SH-SY5Y (cell line): ENCODE data around the gene UCN2.

ENCODE experiments used
- GATA2 ChIP-seq: IDR thresholded peaks from 2 replicates; pipeline ENCODE4 v1.6.1; 2011; ENCODE audit warnings: mild to moderate bottlenecking, low read depth, low read length
- GATA3 ChIP-seq: IDR thresholded peaks from 2 replicates; pipeline ENCODE4 v1.6.1; 2011; ENCODE audit warnings: low read depth, mild to moderate bottlenecking, low read length, moderate library complexity

The UCN2 gene, protein sequence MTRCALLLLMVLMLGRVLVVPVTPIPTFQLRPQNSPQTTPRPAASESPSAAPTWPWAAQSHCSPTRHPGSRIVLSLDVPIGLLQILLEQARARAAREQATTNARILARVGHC

DNA sequence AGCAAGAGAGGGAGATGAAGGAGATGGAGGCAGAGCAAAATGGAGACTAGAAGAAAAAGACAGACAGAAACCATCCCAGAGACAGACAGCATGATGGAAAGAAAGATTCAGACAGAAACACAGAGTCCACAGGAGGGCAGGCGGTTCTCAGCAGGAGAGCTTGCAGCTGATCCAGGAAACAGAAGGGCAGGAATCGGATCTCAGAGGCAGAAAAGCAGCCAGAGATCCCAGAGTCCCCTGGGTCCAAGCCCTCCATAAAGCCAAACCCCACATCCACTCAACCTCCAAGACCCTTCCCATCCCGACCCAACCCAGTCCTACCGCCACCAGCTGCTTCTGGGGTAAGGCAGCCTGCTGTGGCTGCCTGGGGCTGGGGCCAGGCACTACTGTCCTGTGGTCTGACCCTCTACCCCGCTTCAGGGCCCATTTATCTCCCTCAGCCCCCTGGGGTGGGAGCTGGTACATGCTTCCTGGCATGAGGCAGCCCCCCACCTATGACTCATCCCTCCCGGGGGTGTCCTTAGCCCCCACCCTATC, at the start of gene UCN2:
Gene UCN2 (minus strand): TSS at position 400 of the 537 bp plus-strand sequence. CDS start 657 bp downstream, outside the sequence.
- TF ChIP-seq GATA3 (no peak), GATA2 (no peak)

DNA sequence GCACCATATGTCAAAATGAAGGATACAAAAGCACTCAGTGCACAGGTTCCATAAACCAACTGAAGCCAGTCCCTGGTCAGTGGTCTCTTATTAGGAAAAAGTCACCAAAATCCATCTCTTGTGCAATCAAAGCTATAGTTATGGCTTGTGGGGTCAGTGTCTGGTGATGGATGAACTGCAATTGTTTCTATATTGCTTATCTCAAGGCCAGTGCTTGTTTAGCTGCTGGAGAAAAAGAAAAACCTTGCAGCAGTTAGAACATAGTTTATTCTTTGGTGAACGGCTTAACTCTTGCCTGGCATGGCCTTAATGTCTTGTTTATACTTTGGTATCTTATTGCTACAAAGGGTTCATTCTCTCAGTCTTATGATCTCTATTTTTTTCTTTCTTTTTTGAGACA, 48.7 kb upstream of the UCN2 start:
- TF ChIP-seq GATA3 (no peak), GATA2 (no peak)

DNA sequence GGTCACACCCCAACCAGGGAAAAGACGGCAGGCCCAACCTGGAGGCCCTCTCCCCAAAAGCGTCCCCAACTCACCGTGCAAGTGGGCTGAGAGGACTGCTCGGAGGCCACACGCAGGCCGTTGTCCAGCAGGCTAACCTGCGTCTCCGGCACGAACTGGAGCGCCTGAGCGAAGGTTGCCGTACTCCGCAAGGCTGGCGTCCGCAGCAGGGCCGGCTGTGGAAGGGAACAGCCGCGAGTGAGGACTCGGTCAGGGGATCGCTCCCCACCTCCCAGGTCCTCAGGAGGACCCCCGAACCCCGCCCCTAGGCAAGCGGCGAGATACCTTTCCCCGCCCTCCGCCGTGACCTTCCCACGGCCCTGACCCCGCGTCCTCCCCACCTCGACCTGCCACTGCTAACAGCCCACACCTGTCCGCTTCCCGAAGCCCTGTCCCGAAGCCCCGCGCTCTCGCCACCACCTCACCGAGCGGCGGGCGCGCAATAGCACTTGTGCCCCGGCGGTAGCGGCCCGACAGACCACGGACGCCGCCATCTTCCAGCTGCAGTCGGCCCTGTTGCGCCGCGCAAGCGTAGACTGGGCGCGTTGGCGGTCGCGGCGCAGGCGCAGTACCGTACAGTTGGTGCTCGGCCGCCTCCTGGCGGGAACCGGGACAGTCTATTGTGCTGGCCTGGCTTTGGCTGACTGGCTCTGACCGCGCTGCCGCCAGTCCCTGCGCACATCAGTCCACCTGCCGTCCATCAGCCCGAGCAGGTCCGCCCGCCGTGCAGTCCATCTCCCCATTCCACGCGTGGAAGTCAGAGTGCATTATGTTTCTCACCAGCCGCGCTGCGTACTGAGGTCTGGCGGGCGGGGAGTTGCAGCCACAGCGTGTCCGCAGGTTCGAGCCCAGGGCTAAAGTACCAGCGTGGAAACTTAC, 45.8 kb upstream of the UCN2 start, which contains the start of gene UQCRC1:
Gene UQCRC1 (minus strand): TSS at position 559 of the 918 bp plus-strand sequence. CDS start 26 bp downstream, at position 533.
- no peak for TF ChIP-seq GATA3
- no peak for TF ChIP-seq GATA2

DNA sequence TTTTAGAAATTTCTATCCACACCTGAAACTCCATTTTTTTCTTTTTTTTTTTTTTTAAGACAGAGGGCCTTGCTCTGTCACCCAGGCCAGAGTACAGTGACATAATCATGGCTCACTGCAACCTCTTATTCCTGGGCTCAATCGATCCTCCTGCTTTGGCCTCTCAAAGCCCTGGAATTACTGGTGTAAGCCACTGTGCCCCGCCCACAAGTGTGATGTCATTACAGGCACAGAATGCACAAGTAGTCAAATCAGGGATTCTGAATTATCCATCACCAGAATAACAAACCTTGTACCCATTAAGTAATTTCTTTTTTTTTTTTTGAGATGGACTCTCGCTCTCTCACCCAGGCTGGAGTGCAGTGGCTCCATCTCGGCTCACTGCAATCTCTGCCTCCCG, 43.9 kb upstream of the UCN2 start:
- TF ChIP-seq GATA3, result no peak
- no peak for TF ChIP-seq GATA2

DNA sequence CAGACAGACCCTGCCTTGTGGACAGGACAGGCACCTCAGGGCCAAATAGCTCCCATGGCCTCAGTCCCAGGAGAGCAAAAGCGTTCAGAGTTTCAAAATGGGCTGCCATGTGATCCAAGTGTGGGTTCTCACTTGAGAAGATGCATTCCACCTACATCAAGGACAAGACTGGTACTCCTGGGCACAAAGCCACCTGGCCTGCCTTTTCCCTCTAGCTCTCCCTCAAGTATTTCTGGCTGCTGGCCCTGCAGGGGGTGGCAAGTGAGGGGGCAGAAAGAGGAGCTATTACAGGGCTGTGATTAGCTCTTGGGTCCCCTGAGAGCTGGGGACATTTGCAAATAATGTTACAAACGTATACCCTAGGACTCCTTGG, 38.0 kb upstream of the UCN2 start:
- TF ChIP-seq GATA3, result no peak
- TF ChIP-seq GATA2, result no peak

DNA sequence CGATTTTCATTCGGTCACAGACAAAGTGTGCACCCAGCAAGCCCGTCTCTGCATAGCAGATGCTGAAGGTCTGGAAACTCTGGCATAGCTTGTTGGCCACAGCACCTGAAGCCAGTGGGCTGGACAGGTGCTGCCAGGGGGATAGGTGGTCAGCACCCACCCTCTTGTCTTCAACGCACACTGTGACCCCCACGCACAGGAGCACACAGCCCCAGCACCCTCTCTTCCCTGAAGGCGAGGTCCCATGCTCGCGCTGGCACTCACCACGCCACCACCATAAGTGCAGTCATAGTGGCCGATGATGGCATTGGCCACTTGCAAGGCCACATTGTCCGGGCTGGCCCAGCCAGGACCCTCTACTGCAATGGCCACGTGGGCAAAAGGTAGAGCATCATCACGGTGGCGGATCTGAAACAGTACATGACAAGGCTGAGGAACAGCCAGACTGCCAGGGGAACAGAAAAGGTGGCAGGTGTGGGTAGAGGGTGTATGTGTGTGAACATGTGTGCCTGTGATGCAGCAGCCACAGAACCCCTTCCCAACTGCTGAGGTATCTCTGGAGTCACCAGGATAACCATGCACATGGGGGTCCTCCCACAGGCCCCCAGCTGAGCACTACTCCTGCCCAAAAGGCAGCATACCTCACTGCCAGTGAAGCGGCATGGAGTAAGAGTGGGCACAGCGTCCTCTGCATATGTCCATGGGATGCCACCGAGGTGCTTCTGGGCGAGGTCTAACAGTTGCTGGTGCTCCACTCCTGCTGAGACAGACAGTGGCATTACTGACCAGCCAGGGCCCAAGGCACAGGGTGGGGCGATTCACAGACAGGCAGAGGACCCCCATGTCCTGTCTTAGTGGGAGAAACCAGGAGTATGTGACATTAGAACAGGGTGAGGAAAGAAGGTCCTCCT, 37.4 kb upstream of the UCN2 start:
- TF ChIP-seq GATA3, result no peak
- TF ChIP-seq GATA2, result no peak

DNA sequence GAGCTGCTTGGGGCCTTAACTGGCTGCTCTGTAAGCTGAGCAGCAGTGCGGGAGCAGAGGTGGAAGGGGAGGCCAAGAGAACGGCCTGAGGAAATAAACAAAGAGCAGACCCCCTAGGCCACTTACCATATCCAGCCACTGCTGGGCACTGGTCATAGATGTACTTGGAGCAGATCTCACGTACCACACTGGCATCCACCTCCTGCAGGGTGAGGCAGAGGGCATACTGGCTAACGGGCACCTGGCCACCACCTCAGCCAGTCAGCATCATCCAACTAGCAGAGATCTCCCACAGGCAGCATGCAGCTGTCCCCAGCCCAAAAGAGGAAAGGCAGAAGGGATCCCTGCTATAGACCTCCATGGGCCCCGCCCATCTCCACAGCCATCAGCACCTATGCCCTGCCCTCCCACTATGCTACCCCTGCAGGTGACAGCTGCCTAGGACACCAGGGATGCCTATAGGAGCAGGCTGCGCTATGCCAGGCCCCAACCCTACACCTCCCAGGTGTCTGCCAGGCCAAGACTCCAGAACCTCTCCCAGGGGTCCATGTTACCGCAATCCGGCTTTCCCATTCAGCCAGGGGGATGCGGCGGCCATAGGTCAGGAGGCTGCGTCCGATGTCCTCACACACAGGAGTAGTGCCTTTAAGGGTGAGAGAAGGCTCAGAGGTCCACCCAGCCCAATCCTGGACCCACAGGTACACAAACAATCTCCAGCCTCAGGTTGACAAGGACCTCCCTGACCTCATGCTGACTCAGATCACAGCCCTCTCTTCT, 36.1 kb upstream of the UCN2 start:
- TF ChIP-seq GATA3, result no peak
- TF ChIP-seq GATA2, result no peak

DNA sequence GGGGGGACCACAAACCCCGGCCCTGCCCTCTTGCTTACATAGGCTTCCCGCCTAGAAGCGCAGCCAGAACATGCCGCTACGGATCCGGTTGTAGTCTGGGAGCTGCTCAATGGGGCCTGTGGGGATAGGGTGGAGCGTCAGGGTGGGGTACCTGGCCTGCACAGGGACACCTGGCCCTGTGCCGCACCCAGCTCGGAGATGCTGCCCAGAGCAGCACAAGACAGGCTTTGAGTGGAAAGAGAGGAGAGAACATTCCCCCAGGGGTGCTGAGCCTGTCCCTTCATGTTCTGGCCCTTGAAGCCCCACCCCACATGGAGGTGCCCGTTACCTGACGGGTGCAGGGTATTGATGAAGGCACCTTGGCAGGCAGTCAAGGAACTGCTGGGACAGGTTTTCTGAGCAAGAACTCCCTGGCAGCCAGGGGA, 35.5 kb upstream of the UCN2 start:
- TF ChIP-seq GATA3, result no peak
- no peak for TF ChIP-seq GATA2

DNA sequence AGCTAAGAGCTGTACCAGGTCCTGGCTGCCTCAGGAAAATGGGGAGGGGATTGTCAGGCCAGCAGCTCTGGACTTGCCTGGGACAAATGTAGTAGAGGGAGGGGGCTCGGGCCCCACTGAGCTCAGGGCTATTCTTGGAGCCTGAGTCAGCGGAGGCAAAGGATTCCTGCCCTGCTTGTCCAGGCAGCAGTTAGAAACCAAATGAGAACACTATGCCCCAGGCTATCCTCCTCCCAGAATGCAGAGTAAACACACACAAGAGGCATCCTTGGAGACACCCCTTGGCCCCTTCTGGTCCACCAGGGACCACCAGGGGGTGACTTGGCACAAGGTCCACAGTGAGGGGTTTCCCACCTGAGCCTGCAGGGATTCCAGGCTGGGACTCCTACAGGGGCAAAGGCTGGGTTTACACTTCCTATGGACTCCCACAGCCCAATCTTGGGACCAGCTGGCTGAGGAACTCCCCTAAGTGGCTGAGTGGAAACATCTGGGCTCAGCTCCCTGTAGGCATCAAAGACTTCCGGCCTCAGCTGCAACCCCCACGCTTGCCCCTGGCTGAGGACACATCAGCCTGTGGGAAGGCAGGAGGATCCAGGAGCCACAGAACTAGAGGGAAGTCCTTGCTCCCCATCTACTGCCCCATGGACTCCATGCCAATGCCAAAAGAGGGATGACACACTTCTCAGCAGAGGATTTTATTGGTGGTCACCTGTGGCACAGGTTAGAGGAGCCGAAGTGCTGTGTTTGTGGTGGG, 34.9 kb upstream of the UCN2 start:
- no peak for TF ChIP-seq GATA2
- TF ChIP-seq GATA3, result no peak

DNA sequence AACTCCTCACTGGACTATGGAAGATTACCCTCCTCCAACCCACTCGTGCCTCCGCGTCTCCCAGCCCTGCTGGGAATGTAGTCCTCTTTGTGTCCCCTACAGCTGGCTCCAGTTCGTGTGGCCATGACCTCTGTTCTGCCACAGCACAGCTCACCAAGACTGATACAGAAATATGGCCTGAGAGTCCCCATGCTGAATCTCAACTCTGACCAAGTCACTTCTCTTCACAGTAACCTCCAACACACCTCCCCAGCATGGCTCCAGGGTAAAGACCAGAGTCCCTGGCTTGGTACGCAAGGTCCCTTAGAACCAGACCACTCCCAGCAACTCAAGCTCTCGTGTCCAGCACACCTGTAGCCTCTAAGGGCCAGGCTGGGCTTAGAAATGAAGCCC, 33.8 kb upstream of the UCN2 start:
- TF ChIP-seq GATA2 (no peak), GATA3 (no peak)

DNA sequence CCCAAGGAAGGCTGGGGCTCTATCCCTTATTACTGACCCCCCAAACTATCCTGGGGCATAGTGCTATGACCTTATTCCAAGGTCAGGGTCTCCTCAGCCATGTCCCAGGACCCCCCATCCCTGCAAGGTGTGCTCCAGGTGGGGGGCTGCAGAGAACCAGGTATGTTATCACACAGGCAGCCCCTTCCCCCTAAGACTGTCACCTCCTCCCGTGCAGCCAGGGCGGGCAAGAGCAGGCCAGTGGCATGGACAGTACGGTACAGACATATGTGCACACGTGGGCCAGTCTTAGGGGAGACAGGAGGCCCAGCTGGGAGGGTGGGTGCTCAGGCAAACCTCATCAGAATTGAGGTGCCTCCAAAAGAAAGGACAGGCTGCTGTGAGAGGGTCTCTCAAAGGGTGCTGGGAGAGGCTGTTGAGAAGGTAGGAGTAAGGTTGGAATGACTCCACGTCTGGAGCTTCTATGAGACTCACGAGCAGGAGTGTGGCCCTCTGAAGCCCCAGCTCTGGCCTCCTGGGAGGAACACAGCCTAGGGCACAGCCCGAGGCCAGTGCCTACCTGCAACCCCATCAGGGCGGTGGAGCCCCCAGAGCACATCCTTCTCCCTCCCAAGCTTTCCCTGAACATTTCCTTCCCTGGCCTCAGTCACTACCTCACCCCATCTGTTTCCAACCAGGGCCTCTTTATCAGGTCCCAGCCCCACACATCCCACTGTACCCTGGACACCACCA, 33.3 kb upstream of the UCN2 start:
- TF ChIP-seq GATA2 (no peak), GATA3 (no peak)

DNA sequence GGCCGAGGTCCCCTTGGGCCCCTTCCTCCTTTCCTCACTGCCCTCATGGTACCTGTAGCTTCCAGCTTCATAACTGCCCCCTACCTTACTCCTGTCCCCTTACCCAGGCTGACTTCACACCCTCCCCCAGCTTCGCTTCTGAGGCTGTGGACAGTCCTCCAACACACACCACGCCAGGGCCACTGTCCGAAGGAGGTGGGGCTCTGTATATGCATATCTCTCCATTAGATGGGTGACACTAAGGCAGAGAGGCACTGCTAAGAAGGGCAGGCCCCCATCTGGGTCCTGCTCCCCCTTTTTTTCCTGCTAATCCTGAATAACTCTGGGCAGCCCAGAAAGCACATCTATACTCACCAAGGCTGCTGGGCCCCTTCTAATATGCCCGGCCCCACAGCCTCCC, 32.6 kb upstream of the UCN2 start:
- TF ChIP-seq GATA3 (no peak), GATA2 (no peak)
